Activated naive CD4-positive, alpha-beta T cell treated with Interleukin-2 at 50 U/mL for 16 hours (primary cell): ENCODE data around the gene PSAT1.

ENCODE experiments used
- DNase-seq: peaks from one replicate; pipeline ENCODE4 v3.0.0-alpha.2; 2020

The PSAT1 gene

DNA sequence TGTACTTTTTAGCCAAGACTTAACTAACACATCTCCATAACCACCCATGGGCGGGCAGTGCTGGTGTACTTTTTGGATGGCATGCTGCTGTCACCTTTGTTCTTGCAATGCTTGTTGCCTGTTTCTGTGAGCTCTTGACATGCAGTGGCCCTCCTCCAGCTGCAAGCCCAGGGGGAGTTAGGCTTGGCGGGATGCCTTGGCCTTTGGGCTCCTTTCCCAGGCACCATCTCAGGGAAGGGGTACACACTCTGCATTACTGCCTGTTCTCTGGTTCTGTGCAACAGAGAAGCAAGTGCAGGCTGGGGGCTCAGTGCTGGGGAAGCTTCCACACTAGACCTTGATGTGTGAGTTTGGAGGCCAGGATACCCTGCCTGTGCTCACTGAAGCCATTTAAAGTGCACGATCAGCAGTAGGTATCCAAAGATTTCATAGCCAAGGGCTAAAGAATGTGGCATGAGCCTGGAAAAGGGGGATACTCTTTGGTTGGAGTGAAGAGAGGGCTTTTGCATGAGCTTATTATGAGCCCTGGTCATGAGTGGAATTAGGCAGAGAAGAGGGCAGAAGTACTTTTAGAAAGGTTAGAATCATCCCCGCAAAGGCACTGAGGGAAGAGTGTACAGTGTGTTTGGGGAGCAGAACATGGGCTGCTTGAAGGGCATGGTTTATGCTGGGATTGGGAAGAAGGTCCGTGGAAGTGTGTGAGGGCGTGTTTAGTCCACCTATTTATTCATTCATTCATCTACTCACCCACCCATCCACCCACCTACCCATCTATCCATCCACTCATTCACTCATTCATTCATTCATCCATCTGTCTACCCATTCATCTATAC lies 22.5 kb downstream of the PSAT1 start:
- no peak for DNase-seq

DNA sequence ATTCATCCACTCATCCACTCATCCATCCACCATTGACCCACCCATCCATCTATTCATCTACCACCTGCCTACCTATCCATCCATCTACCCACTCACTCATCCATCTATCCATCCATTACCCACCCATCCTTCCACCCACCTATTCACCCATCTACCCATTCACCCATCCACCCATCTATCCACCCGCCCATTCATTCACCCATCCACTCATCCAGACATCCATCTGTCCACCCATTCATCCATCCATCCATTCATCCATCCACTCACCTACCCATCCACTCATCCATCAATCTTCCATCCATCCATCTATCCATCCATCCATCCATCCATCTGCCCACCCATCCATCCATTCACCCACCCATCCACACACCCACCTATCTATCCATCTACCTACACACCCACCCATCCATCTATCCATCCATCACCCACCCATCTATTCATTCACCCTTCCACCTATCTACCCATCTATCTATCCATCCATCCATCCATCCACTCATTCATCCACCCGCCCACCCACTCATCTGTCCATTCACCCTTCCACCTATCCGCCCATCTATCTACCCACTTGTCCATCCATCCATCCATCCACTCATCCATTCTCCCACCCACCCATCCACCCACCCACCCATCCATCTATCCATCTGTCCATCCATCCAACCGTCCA lies 23.2 kb downstream of the PSAT1 start:
- no peak for DNase-seq

DNA sequence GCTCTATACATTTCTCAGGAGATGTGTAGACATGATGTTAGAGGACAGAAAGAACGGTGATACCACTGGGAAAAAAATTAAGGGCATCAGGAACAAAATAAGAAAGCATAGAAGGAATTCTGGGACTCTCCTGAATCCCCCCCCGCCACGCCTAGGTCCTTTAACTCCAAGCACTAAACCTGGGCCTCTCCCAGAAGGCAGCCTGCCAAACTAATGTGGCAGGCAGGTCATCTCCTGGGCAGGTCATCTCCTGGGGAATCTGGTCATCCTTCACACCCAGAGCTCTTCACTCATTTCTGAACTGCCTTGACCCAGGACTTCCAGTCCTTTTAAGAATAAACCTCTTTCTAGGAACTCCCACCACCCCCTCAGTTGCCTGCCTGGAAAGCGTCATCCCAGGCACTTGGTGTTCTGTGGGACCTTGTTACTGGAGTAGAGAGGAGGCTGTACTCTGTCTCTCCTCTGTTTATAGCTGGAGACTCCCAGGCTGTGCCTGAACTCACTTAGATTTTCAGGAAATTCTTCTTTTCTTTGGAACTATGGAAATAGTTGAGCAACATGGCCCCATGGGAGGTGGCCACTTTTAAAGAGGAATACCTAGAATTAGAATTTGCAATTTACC lies 24.1 kb downstream of the PSAT1 start:
- no peak for DNase-seq

DNA sequence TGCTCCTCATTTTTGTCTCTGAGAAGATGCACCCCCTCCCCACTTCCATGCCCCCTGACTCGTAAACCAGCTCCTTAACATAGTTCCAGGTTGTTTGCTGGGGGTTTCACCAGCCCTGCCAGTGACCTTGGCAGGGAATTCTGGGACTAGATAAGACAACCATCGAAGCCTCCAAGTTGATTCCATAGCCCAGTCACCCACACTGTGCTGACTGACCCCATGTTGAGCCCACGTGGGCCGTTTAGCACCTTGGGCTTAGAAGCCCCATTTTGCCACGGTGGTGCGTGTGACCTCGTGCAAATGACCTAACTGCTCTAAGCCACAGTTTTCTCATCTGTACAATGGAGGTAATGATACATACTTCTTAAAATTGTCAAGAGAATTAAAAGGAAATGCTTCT lies 24.6 kb downstream of the PSAT1 start:
- no peak for DNase-seq

DNA sequence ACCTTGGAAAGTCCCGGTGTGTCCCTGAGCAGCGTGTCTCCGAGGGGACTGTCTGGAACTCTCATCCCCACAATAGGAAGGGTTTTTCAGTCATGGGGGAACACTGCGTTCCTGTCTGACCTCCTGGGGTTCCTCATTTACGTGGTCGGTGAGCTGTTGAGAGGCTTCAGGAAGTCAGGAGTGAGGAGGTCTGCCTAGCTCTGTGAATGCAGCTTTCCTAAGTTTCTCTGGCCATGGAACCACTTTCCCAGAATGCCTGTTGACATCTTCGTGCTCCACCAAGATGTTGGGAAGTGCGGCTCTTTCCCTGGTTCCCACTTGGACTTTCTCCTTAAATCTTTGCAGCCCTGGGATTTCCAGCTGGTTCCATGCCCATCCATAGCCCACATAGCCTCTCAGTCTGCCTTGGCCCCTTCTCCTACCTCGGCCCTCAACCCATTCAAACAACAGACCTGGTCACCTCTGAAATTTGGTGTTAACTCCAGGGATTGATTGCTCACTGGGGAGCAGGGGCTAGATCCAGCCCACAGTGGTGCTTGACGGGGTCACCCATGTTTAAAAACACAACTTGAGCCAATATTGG lies 27.2 kb downstream of the PSAT1 start:
- no peak for DNase-seq

DNA sequence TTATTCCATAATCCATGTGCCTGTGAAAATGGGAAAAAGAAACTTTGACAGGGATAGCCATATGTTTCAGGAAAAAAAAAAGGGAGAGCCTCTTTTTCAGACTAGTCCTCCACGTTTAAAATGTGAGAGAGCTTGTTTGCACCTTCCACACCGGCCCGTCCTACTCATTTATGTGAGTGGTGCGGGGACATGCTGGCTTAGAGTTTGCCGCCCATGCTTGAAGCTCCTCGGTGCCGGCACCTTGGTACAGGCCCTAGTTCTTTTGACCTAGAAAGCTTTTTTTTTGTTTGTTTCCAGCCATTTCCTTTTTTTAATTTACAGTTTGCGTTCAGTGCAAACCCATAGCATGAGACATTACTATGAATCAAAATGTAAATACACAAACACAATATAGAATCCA lies 27.8 kb downstream of the PSAT1 start:
- DNase-seq = no peak

DNA sequence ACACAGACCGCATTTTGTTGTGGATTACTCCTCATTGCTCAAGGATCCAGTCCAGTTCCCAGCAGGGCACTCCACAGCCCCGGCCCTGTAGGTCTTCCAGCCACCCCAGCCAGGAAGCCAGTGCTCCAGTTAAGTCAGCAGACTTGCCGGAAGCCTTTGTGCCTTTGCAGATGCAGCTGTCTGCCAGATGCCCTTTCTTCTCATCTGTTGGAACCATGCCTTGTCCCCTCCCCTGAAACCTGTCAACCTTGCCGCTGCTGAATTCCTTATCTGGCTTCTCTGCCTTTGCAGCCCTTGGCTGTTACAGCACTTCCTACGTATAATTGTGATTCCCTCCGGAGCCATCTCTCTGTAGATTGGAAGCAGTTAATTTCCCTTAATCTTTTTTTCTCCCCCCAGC lies 28.4 kb downstream of the PSAT1 start:
- DNase-seq = no peak

DNA sequence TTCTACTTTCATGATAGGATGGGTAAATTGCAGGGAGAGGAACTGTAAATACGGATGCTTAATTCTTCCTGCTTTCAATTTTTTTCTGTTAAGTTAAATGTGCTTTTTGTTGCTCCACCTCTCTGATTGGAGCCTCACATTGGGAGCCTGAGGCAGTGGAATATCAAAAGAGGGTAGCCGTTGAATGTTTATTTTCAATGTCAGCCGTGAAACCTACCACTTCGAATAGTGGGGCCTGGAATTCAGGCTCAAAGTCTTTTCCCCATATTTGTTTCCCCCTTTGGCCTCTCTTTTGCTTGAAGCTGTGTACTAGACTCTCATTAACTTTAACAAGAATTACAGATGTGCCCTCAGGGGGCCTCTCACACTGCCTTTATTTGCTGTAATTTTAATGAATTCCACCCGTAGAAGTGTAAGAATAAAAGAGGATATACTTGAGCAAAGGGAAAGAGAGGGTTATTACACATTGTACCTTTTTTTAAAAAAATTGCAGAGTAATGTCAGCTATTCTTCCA lies 29.0 kb downstream of the PSAT1 start:
- no peak for DNase-seq

DNA sequence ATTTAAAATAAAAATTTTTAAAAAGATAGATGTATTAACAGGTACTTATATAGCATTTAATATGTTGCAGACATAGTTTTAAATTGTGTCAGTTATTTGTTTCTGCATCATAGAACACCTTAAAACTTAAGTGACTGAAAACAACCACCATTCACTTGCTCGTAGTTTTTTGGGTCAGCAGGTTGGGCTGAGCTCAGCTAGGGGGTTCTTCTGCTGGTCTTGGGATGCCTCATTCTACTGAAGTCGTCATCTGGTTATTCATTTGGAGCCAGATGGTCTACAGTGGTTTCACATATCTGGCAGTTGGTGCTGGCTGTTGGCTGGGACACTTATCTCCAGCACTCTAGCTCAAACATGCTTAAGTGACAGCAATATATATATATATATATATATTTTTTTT lies 29.6 kb downstream of the PSAT1 start:
- no peak for DNase-seq

DNA sequence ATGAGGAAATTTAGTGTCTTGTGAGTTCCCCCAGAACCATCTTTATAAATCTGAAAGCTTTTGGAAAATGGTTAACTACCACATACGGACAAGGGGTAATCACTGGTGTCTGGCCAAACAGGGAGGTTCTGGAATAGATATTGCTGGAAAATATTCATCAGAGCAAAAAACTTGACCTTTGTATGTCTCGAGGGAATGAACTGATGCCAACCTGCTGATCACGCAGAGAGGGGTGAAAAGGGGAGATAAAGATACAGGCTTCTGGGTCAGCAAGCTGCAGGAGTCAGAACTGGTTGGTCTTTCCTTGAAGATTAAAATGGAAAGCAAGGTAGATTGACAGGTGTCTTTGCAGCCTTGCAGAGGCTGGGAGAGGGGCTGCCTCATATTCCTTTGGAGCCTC lies 35.5 kb downstream of the PSAT1 start:
- no peak for DNase-seq

DNA sequence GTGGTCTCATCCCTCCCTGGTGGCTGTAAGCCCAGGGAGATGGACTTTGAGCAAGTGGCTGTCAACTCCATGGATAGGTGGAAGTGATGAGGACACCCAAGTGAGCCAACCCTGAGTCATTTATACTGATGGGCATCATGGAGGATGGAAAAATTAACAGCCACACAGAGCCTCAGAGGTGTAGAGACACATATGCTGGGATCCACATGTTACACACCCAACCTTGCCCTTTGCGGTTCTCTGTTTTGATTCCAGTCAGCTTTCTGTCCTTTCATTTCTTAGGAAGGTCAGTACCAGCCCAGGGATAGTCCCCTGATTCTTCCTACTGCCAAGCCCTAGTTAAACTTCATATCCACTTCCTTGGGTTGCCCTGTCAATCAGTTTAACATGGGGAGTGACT lies 51.9 kb downstream of the PSAT1 start:
- no peak for DNase-seq

DNA sequence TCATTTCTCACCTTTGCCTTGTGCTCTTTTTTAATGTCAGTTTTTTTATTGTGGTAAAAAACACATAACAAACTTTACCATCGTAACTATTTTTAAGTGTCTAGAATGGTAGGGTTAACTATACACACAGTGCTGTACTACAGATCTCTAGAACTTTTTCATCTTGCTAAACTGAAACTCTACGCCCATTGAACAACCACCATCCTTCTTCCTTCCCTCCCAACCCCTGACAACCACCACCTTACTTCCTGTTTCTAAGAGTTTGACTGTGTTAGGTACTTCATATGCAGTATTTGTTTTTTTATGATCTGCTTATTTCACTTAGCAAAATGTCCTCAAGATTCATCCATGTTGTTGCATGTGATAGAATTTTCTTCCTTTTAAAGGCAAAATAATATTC lies 54.9 kb downstream of the PSAT1 start:
- no peak for DNase-seq

DNA sequence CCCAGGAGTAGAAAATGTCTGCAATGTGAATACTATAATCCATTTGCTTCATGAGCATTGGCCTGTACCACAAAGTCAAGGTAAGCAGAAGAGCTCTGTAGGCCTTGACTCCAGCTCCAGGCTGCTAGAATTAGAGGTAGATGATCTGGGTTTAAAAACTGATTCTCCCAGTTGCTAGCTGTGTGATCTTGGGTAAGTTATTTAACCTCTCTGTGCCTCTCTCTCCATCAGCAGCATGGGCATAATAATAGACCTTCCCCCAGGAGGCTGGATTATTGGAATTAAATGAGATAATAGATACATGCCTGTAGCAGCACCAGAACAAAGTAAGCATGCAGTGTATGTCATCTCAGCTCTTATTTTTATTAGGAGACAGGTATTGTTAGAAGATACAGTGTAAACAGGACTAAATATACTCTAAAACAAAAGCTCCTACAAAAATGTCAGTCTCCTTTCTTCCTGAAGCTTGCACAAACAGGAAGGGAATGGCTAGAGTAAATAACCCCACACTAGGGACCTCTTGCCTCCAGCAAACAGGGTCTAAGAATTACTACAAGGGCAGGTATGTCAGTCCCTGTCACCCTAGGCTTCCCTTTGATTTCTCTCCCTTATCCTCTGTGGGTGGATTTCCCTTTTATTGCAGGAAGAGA lies 57.5 kb downstream of the PSAT1 start:
- DNase-seq = no peak

DNA sequence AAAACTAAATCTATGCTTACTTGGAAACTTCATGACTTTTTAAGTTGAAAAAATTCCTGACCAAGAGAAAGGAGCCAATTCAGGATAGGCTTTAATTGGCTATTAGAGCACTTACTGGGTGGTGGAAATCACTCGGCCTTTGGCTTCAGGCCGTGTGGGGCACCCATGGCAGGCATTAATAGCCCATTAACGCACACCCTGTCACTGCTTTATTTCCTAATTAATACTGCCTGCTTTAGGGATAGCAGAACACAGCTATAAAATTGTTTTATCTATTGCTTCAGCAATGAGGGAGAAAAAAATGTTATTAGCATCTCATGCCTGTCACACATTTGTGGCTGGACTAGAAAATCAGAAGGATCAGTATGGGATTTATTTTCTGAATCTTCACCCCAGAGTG lies 58.1 kb downstream of the PSAT1 start:
- DNase-seq = no peak

DNA sequence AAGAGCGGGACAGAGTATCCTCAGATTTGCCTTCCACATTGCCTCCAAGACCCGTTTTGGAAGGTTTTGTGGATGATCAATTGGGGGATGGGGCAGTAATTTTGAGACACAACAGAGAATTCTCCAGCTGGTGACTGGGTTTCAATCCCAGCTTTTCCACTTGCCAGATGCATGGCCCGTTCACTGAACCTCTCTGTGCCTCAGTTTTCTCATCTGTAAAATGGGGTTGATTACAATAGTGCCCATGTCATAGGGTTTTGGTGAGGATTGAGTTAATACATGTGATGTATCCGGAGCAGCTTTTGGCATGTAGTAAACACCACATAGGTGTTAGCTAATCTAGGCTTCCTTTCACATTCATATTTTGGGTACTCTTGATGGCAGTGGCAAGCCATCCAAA lies 59.7 kb downstream of the PSAT1 start:
- no peak for DNase-seq

DNA sequence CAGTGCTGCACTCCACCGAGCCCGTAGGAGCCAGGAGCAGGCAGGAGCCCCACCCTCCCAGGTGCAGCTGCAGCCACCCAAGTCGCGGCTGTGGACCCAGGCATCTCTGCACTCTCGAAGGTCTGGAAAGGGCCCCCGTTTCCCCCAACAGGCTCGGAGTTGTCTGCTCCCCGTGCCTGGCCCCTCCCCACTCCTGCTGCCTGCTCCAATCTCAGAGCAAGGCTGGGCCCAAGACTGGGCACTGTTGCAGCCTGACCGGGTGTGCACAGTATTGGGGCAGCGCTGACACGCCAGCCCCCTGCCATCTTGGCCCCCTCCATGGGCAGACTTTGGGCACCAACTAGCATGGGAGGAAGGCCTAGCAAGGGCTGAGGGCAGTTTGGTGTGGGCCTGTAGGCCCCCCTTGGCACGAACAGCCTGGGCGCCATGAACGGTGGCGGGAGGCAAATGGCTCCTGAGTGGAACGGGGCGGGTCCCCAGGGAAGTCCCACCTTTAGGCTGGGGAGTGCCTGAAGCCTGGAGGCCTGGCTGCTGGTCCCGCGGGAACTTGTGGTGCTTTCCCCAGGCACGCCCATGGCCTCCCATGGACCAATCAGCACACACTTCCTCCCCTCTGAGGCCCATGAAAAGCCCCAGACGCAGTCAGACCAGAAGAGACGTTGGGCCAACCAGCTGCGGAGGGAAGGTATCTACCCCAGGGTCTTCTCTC lies 60.4 kb downstream of the PSAT1 start:
- no peak for DNase-seq

DNA sequence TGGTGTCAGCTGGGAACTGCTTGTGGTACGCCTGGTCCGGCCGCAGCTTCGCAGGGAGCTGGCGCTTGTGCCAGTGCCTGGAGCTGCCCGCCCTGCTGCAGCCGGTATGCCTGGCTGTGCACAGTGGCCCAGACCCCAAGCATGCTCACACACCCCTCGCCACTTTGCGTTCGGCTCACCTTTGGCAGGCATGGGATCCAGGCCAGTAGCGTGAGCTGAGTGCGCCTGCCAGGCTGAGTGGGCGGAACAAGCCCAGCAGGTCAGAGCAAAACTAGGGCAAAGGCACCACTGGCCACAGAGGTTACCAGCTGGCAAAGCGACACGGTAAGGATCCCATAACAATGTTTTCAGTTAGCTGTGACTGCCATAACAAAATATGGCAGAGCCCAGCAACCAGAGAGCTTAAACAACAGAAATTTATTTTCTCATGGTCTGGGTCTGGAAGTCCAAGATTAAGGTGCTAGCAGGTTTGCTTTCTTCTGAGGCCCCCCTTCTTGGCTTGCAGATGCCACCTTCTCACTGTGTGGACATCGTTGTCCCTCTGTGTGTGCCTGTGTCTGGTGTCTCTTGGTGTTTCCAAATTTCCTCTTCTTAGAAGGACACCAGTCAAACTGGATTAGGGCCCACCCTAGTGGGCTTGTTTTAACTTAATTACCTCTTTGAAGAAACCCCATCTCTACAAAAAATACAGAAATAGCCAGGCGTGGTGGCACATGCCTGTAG lies 61.6 kb downstream of the PSAT1 start:
- no peak for DNase-seq

DNA sequence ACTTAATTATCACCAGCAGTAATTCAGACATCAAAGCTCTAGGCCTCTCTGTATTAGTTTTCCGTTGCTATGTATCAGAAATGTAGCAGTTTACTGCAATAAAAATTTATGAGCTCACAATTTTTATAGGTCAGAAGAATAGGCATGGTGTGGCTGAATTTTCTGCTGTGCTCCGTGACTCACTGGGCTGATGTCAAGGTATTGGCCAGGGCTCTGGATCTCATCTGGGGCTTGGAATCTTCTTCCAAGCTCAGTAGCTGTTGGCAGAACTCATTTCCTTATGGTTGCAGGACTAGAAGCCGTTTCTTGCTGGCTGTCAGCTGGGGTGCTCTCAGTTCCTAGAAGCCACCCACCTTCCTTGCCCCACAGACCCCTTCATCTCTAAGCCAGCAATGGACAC lies 66.3 kb downstream of the PSAT1 start:
- no peak for DNase-seq

DNA sequence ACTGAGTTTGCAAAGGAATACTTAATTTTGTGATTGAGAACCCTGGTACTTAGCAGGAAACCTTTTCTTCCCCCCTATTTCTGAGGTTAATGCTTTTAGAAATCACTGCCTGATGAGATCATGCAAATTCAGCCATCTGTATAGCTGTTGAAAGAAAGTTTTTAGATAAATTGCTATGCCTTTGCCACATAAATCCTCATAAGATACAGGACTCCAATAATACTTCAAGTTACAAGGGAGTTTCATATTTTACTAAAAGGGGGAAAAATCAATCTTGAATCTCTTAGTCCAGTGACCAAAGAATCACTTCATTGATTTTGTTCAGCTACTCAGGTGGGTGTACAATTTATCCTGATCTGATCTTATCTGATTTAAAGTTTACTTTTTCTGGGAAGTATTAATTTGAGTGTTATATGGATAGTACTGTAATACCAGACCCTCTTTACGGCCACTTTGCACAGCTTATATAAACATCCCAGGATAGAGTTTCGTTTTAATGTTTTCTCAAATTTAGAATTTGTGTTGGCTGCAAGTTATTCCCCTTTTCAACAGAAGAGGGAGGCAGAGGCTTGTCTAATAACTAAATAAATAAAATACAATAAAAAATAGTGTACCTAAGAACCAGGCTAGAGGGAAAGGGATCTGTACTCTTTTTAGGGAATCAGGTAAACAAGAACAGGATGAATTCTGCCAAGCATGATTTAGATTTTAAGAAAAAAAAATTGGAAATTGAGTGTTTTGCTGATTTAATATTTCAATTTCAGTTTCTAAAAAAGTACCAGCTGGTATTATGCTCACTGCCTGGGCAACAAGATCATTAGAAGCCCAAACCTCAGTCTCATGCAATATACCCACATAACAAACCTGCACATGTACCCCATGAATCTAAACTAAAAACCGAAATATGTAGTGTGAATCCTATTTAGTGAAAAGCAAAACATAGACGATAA lies 69.1 kb downstream of the PSAT1 start:
- DNase-seq = no peak

DNA sequence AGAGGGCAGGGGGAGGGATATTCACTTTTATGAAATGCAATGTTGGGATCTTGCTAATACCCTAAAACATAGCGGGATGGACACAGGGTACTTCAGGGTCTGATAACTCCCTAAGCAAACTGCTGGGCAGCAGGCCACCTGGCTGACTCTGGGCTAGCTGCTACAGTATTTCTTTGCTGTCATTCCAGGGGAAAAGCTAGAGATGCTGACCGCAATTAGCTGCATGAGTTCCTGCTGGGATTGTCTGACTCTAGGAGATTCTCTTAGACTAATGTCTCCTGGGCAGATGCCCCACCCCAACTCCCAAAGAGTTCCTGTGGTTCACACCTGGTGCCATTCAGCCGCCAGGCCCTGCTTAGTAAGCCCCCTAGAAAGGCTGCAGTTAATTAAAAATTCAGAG lies 69.9 kb downstream of the PSAT1 start:
- DNase-seq = no peak

DNA sequence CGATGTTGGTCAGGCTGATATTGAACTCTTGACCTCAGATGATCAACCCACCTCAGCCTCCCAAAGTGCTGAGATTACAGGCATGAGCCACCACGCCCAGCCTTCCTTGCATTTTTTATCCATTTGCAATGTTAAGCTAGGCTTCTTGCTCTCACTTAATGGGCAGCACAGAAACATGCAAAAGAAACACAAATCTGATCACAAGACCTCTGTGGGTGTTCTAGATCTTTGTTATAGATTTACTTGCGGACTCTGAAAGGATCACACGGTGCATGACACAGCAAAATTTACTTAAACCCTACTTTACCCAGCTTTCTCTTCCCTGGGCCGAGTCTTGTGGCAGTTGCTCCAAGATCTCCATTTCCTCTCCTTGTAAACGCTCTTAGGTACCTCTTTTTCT lies 71.3 kb downstream of the PSAT1 start:
- DNase-seq = no peak
